Epithelial cell of prostate (primary cell): ENCODE measurements around the gene FAM222A.

Source experiments
- DNase-seq: peaks from one replicate; pipeline ENCODE4 v3.0.0-alpha.2; 2011; ENCODE audit warnings: low read depth, low spot score
- H3K27ac ChIP-seq: fragments of 450-650 bp; 2 replicates; pipeline ENCODE4 v1.5.1; 2017; ENCODE audit warnings: mild to moderate bottlenecking

FAM222A gene

GRCh38 chr12:109793411-109793810, 79.8 kb downstream of the FAM222A start:
- no peak overlapping the region for H3K27ac ChIP-seq

DNA sequence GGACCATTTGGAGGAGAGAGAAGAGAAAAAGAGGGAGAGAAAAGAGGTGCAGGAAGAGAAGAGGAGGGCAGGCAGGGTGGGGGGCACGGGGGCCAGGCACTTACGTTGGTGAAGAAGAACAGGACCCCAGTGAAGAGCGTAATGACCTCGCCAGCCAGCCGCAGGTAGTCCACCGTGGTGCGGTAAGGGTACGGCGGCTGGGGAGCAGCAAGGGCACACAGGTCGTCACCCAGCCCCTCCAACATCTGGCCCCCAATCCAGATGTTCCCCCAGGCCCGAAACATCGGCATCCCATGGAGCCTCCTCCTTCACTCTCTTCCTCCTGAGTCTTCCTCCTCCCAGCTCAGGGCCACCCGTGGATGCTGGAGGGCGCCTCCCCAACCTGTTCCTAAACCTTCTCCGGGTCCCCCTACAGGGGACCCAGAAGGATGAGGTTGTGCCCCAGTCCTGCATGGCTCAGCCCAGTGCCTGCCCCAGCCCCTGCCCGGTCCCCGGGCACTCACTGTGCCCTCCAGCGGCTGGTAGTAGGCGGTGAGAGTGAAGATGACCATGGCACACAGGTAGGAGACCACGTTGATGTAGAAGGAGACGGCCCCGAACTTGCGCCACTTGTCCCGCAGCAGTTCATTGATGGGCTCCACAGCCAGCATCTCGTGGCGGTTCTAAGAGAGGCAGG, 80.3 kb downstream of the FAM222A start:
- no peak overlapping the region for H3K27ac ChIP-seq
- DNase-seq: no peak

More at GRCh38 chr12:109793411-109793810, 79.8 kb downstream of the FAM222A start:
- DNase-seq: no peak

DNA sequence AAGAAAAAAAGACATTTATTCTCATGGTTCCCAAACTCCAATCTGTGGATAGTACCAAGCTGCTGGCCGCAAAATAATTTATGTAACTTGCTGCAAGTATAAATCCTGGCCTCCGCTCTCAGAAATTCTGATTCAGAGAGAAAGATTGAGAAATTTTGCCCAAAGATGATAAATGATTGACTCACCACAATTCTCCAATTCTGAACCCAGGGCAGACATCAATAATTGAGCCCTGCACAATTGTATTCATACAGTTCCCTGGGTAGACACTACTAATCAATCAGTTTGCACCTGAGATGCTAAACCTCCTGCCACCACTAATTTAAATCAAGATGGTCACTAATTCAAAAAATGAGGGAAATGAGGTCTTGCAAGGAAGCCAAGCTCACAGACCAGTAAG, 81.4 kb downstream of the FAM222A start:
- H3K27ac ChIP-seq: peak overlapping the region; percentile 25
- no peak for DNase-seq

DNA sequence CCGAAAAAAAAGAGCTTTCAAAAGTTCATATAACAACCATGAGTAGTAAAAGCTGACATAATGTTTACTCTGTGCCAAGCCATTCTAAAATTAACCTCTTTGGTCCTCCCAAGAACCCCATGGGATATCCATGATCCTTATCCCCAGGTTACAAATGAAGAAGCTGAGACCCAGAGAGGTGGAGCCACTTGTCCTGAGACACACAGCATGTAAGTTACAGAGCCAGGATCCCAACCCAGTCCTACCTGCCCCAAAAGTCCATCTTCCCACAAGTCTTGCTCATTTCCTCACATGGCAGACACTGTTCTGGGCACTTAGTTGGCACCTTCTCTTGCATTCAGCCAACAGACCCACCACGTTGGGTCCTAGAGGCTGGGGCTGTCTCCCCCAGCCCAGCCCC, 82.4 kb downstream of the FAM222A start:
- no peak for DNase-seq

GRCh38 chr12:109797905-109798669, 84.5 kb downstream of the FAM222A start:
- H3K27ac ChIP-seq: no peak overlapping the region
- no peak for DNase-seq

More for the DNA sequence above, 82.4 kb downstream of the FAM222A start:
- H3K27ac ChIP-seq: no peak overlapping the region

GRCh38 chr12:109798691-109799090, 85.1 kb downstream of the FAM222A start:
- H3K27ac ChIP-seq: no peak overlapping the region
- DNase-seq: no peak

DNA sequence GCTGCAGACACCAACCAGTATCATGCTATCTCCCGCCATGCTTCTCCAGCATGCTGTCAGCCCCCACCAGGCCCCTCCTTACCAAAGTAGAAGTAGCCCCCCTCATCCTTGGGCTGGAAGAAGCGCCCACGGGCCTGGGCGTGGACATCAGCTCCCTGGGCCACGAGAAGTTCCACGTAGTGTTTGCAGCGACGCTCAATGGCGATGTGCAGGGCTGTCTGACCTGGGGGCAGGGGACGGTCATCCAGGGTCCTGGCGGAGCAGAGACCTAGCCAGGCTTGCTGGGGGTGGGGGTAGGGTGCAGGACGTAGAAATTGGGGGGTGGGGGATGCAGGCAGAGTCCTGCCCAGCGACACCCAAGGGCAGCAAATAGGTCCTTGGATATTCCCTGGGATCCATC, 86.9 kb downstream of the FAM222A start:
- DNase-seq: no peak
- H3K27ac ChIP-seq: no peak overlapping the region

- no peak for DNase-seq
- H3K27ac ChIP-seq: no peak overlapping the region
Observed at GRCh38 chr12:109802828-109803227, 89.2 kb downstream of the FAM222A start.

DNA sequence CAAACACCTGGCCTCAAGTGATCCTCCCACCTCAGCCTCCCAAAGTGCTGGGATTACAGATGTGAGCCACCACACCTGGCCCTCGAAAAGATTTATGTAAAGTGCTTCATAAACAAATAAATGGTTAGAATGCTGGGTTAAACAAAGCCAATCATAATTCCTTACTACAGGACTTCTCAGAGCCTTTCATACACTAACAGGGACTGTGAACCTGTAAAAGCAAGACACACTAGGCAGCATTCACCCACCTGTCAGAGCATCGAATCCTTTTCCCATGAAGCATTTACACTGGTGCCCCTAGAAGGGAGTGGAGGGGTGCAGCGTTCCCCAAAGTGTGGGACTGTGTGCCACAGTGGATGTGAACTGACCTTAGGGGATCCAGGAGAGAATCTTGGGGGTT, 90.1 kb downstream of the FAM222A start:
- no peak overlapping the region for H3K27ac ChIP-seq
- DNase-seq: no peak

DNA sequence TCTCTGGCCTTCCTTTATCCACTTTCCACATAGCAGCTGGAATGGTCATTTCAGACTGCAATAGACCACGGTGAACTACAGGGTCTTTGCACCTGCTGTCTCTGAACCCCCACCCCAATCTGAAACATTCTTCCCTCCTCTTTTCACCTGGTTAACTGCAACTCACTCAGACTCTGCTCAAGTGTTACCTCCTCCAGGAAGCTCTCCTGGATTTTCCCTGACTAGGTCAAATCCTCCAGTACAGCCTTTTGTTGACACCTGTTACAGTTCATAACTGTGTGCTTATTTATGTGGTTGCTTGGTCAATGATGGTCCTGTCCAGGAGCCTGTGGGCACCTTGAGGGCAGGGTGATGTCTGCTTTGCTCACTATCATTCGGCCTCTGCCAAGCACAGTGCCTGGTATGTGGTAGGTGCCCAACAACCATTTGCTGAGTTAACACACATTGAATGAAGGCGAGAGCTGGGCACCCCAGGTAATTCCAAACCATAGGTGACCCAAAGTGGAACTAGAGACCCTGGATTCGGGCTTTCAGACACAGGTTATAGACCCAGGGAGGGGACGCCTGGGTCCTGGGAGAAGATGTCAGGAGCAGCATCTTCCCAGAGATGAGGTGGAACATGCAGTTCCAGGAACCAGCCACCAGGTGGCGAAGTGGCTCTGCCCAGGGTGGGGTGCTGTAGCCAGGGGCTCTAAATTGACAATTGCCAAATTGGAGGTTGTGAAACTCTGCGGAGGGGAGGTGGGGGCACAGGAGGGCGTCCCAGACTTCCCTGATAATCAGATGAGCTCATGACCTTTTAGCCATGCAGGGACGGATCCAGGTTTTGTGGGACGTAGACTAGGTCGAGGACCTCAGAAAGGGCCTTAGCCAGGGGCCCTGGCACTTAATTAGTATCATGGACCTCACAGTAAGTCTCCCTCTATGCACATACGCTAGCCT, 91.5 kb downstream of the FAM222A start:
- DNase-seq: no peak
- H3K27ac ChIP-seq: no peak overlapping the region

GRCh38 chr12:109807954-109808643, 94.5 kb downstream of the FAM222A start:
- no peak for DNase-seq
- H3K27ac ChIP-seq: no peak overlapping the region

GRCh38 chr12:109808876-109809646, 95.4 kb downstream of the FAM222A start:
- H3K27ac ChIP-seq: no peak overlapping the region
- no peak for DNase-seq

DNA sequence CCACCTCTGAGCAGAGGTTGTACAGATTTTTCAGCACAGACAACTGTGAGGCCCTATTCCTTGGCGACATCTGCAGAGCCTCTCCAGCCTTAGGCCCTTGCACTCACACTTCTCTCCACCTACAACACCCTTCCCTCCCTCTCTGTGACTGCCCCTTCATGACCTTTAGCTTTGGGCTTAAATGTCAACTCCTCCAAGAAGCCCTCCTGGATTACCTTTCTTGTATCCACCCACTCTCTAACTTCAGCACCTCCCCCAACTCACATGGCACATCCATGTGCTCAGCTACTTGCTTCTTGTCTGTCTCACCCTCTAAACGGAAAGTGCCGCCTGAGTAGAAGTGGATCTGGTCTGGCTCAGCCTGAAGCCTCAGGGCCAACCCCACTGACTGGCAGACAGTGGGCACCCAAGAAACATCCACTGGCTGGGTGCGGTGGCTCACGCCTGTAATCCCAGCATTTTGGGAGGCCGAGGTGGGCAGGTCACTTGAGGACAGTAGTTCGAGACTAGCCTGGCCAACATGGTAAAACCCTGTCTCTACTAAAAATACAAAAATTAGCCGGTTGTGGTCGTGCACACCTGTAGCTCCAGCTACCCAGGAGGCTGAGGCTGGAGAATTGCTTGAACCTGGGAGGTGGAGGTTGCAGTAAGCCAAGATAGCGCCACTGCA, 97.5 kb downstream of the FAM222A start:
- no peak for DNase-seq
- no peak overlapping the region for H3K27ac ChIP-seq

DNA sequence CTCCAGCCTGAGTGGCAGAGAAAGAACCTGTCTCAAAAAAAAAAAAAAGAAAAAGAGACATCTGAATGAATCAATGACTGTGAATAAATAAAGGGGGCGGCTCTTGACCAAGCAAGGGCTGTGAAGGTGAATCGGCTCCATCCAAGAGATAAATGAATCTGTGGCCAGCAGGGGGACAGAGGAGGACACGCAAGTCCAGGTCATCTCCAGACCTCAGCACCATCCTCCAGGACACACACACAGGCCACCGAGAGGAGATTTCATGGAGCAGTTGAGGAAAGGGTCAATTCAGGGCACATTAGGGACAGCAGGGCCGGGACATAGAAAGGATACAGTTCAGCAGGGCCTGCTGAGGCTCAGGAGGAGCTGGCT, 98.0 kb downstream of the FAM222A start:
- no peak for DNase-seq
- no peak overlapping the region for H3K27ac ChIP-seq

GRCh38 chr12:109813810-109814416, 100.3 kb downstream of the FAM222A start:
- H3K27ac ChIP-seq: no peak overlapping the region
- no peak for DNase-seq

GRCh38 chr12:109814600-109815150, 101.0 kb downstream of the FAM222A start:
- no peak for DNase-seq
- no peak overlapping the region for H3K27ac ChIP-seq

GRCh38 chr12:109815225-109815624, 101.6 kb downstream of the FAM222A start:
- DNase-seq: no peak
- H3K27ac ChIP-seq: no peak overlapping the region
